ENCODE measurements around the gene APOE. TPM values are rescaled to one million over a fixed set of nuclear protein-coding genes. Genes with fewer than 3 reads are reported as not detected.

APOE gene
- total and polyA plus RNA-seq, 2 donors (not counting 3 experiments of a cell fraction or from before 2014, with no cell fraction given): 3.3 to 6.2 TPM

DNA sequence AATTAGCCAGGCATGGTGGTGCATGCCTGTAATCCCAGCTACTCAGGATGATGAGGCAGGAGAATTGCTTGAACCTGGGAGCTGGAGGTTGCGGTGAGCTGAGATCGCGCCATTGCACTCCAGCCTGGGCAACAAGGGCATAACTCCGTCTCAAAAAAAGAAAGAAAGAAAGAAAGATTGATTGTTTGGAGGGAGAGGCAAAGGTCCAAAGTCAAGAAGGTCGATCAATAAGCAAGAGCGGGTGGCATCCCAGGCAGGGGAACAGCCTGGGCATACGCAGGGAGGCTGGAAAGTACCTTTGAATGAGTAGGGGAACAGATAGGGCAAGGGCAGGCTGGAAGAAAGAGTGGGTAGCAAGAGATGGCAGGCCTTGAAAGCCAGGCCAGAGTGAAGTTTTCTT lies 24.5 kb downstream of the APOE start:
- Histone ChIP-seq H2AFZ (ENCODE audit: low read depth, low read length) (no peak overlapping the region), H3K9ac (replicated peaks; ENCODE audit: extremely low read depth, insufficient read depth, low read length) (no peak overlapping the region), H3K9me1 (replicated peaks; ENCODE audit: control insufficient read depth, extremely low read depth, insufficient read depth, low read length) (no peaks in the 10 kb centered on the region), H3K9me3 (replicated peaks; ENCODE audit: control insufficient read depth, insufficient read depth, low read length) (no peaks in the 10 kb centered on the region), H3K4me1 (ENCODE audit: control insufficient read depth, extremely low read depth, insufficient read depth, low read length) (peaks cover 3% of the 10 kb centered on the region), H3K4me3 (replicated peaks in 1 of 3; ENCODE audit: insufficient read depth in 1 of 3, low read depth in 1 of 3, low read length in 3 of 3) (no peak overlapping the region), H3K27me3 (ENCODE audit: control insufficient read depth in 2 of 2, insufficient read depth in 2 of 2, low read length in 2 of 2) (no peaks in the 10 kb centered on the region), H3K4me2 (ENCODE audit: insufficient read depth, low read length) (no peak overlapping the region), H3K79me2 (ENCODE audit: control insufficient read depth, insufficient read depth, low read length) (no peaks in the 10 kb centered on the region), H4K20me1 (replicated peaks; ENCODE audit: control insufficient read depth, extremely low read depth, insufficient read depth, low read length) (no peaks in the 10 kb centered on the region), H3K36me3 (ENCODE audit: control insufficient read depth in 2 of 2, extremely low read depth in 1 of 2, insufficient read depth in 2 of 2, low read length in 2 of 2) (no peaks in the 10 kb centered on the region), H3K27ac (ENCODE audit: insufficient read depth, low read depth, low read length) (no peak overlapping the region)
- FAIRE-seq: no peak
- ChIA-PET POLR2A (no interaction called here), CTCF (no interaction called here)
- intact Hi-C loops (cut with micrococcal nuclease): no loop called here
- BruUV-seq (replicated peaks): no TSS peak
- no peak for DNase-seq (ENCODE audit: low read depth, low spot score)
- dilution Hi-C loops (cut with MboI; ENCODE audit: extremely low pct_ligation_motif_present, low sequenced_read_pairs): no loop called here
- TF ChIP-seq GATA2 (IDR thresholded peaks at IDR 0.05; ENCODE audit: insufficient read depth, insufficient read length, low read depth, low read length): no peak
- TF ChIP-seq POLR2AphosphoS5 (IDR thresholded peaks at IDR 0.05; ENCODE audit: insufficient read depth, low read depth, low read length): no peak
- TF ChIP-seq FOS (IDR thresholded peaks at IDR 0.05; ENCODE audit: borderline replicate concordance, insufficient read depth, low read length): no peak
- TF ChIP-seq MYC (IDR thresholded peaks at IDR 0.05; ENCODE audit: low read depth, low read length): no peak
- no peak for TF ChIP-seq JUN (IDR thresholded peaks at IDR 0.05; ENCODE audit: borderline replicate concordance, insufficient read depth, insufficient read length, low read depth)
- TF ChIP-seq, protein P1, sequence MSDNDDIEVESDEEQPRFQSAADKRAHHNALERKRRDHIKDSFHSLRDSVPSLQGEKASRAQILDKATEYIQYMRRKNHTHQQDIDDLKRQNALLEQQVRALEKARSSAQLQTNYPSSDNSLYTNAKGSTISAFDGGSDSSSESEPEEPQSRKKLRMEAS (IDR thresholded peaks at IDR 0.05; ENCODE audit: insufficient read depth, insufficient read length): no peak
- no peak for TF ChIP-seq POLR2A (IDR thresholded peaks at IDR 0.05; ENCODE audit: low read depth, low read length)
- no peak for TF ChIP-seq EZH2 (IDR thresholded peaks at IDR 0.05; ENCODE audit: borderline replicate concordance, low read depth, low read length, severe bottlenecking)
- TF ChIP-seq, protein P2, sequence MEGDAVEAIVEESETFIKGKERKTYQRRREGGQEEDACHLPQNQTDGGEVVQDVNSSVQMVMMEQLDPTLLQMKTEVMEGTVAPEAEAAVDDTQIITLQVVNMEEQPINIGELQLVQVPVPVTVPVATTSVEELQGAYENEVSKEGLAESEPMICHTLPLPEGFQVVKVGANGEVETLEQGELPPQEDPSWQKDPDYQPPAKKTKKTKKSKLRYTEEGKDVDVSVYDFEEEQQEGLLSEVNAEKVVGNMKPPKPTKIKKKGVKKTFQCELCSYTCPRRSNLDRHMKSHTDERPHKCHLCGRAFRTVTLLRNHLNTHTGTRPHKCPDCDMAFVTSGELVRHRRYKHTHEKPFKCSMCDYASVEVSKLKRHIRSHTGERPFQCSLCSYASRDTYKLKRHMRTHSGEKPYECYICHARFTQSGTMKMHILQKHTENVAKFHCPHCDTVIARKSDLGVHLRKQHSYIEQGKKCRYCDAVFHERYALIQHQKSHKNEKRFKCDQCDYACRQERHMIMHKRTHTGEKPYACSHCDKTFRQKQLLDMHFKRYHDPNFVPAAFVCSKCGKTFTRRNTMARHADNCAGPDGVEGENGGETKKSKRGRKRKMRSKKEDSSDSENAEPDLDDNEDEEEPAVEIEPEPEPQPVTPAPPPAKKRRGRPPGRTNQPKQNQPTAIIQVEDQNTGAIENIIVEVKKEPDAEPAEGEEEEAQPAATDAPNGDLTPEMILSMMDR (IDR thresholded peaks at IDR 0.05; ENCODE audit: extremely low read depth in 1 of 2, insufficient read depth in 1 of 2, low read depth in 1 of 2, low read length in 2 of 2): no peak

Measured in endothelial cell of umbilical vein (primary cell).